ENCODE data around the gene BBLN. TPM values are rescaled to one million over a fixed set of nuclear protein-coding genes. Genes with fewer than 3 reads are reported as not detected.
A peak's percentile ranks its signal among the peaks of the same experiment; 100 is the strongest.

Gene BBLN
- total RNA-seq, 1 experiment from 2014 or later: 74.9 TPM

DNA sequence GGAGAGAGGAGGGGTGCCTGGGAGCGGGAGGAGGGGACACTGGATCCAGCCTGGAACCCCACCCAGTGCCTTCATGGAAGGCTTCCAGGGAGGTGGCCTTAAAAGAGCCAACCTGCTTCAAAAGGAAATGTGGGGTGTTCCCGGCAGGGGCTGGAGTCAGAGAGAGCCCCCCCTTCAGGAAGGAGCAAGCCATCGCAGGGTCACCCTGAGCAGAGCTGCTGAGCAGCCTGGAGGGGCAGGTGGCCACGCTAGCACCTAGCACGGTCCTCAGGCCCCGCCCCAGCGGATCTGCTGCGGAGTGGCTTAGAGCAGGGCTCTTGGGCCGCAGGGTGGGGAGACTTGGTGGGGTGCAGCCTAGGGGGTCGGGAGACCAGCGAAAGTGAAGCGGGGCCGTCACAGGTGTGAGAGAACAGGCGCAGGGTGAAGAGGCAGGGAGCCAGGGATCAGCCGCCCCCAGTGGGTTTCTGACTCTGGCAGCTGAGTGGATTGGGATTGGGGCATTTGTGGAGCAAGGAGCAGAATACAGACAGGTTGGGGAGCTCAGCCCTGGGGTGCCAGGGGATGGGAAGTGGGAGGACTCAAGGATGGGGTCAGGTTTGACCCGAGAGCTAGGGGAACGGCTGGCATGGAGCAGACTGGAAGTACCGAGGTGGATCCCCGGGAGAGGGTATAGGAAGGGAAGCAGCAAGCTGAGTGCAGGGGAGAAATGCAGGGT, 9.3 kb upstream of the BBLN start:
- H3K4me2 ChIP-seq (ENCODE audit: insufficient read depth, insufficient read length, low read length): no peak overlapping the region
- H3K9ac ChIP-seq (ENCODE audit: extremely low read depth, insufficient read length, low read length): no peak overlapping the region
- H2BK120ac ChIP-seq (ENCODE audit: low read depth, low read length, poor library complexity, severe bottlenecking): no peak overlapping the region
- no peak overlapping the region for H4K91ac ChIP-seq (ENCODE audit: insufficient read length, low read depth, low read length)
- H2BK12ac ChIP-seq (ENCODE audit: insufficient read length, low read depth, low read length): no peak overlapping the region
- H2AFZ ChIP-seq (ENCODE audit: low read length): no peak overlapping the region
- H3K4ac ChIP-seq (ENCODE audit: low read depth, low read length): no peak overlapping the region
- no peak overlapping the region for H3K56ac ChIP-seq (ENCODE audit: insufficient read length, low read depth, low read length)
- Mint-ChIP-seq H3K27ac (peak overlapping the region in 1 of 3 experiments; percentile 73; a peak in 2 of 7 replicates), H3K36me3 (ENCODE audit: insufficient read depth in 1 of 3, low read depth in 3 of 3) (no peaks in the 10 kb centered on the region), H3K4me1 (peaks cover 8 to 15% of the 10 kb centered on the region in 2 experiments), H3K27me3 (ENCODE audit: low read depth) (peaks cover 10% of the 10 kb centered on the region), H3K4me3 (no peak overlapping the region; a peak in 3 of 5 replicates), H3K9me3 (no peaks in the 10 kb centered on the region)
- no peaks in the 10 kb centered on the region for H3K27me3 ChIP-seq (ENCODE audit: insufficient read depth, low read length)
- H3K9me3 ChIP-seq (ENCODE audit: control insufficient read depth, low read depth, low read length): no peaks in the 10 kb centered on the region
- H2BK15ac ChIP-seq (ENCODE audit: low read depth, low read length): no peak overlapping the region
- no peak overlapping the region for H2BK5ac ChIP-seq (ENCODE audit: insufficient read length, low read length)
- TF ChIP-seq CTCF (conservative IDR thresholded peaks at IDR 0.05): peak; percentile 80
- H4K8ac ChIP-seq (replicated peaks; ENCODE audit: insufficient read length, low read depth, low read length): no peak overlapping the region
- H4K20me1 ChIP-seq (ENCODE audit: control insufficient read depth, insufficient read depth, insufficient read length): no peaks in the 10 kb centered on the region
- DNase-seq: peak; percentile 87
- no peak overlapping the region for H3K14ac ChIP-seq (ENCODE audit: insufficient read depth, low read length)
- no CpG with 5 or more reads among the region's 19 CpGs for WGBS (ENCODE audit: extremely low coverage, insufficient read length, low lambda C conversion rate)
- H4K5ac ChIP-seq (ENCODE audit: insufficient read length, low read depth, low read length): no peak overlapping the region
- no peak overlapping the region for H2AK5ac ChIP-seq (ENCODE audit: insufficient read length, low read length)
- H3T11ph ChIP-seq (ENCODE audit: low read length): no peak overlapping the region
- H3K79me1 ChIP-seq (ENCODE audit: insufficient read depth, low read depth, low read length, poor library complexity, severe bottlenecking): no peaks in the 10 kb centered on the region
- no peak overlapping the region for H2BK20ac ChIP-seq (ENCODE audit: low read depth, low read length, poor library complexity, severe bottlenecking)
- H3K4me1 ChIP-seq (ENCODE audit: insufficient read depth, low read length): no peaks in the 10 kb centered on the region
- H3K23me2 ChIP-seq (ENCODE audit: insufficient read length, low read depth, low read length, poor library complexity, severe bottlenecking): no peaks in the 10 kb centered on the region
- H3K18ac ChIP-seq (ENCODE audit: insufficient read length, low read depth, low read length): no peak overlapping the region
- H3K23ac ChIP-seq (ENCODE audit: insufficient read length, low read depth, low read length): no peak overlapping the region
- no peak overlapping the region for H3K27ac ChIP-seq (ENCODE audit: insufficient read length, low read depth, low read length)
- H3K79me2 ChIP-seq (ENCODE audit: insufficient read depth, low read length): no peaks in the 10 kb centered on the region
